Gastrocnemius medialis (tissue), 4 donors: ENCODE results near the gene COQ2. TPM values are rescaled to one million over a fixed set of nuclear protein-coding genes. Genes with fewer than 3 reads are reported as not detected.

Experiments used
- ATAC-seq, 2 donors: fragments of 150-250 bp; one replicate each; pipeline ENCODE4 v1.9.1; 2016
- DNase-seq, 2 donors: peaks; one replicate each; pipeline ENCODE4 v3.0.0-alpha.2; 2019
- H3K27ac ChIP-seq, 4 donors: fragments of 200-600 bp; sonication (generic); 1 replicate in 1 of 4; 2 replicates in 3 of 4; pipeline ENCODE4 v1.5.1; 2016 to 2018; ENCODE audit warnings: mild to moderate bottlenecking in 2 of 4, moderate library complexity in 1 of 4
- H3K27me3 ChIP-seq, 3 donors: fragments of 200-600 bp; sonication (generic) in 2 of 3; 1 replicate in 1 of 3; 2 replicates in 2 of 3; pipeline versions ENCODE4 v1.5.1 to v1.6.0; 2016 to 2019; ENCODE audit warnings: mild to moderate bottlenecking in 1 of 3, moderate library complexity in 1 of 3
- H3K36me3 ChIP-seq, 2 donors: fragments of 200-600 bp; sonication (generic) in 1 of 2; one replicate each; pipeline ENCODE4 v1.5.1; 2017 to 2018
- H3K4me1 ChIP-seq, 2 donors: fragments of 200-600 bp; sonication (generic) in 1 of 2; one replicate each; pipeline ENCODE4 v1.5.1; 2016 to 2017; ENCODE audit warnings: mild to moderate bottlenecking in 2 of 2
- H3K4me3 ChIP-seq, 4 donors: fragments of 200-600 bp; sonication (generic) in 3 of 4; 1 replicate in 1 of 4; 2 replicates in 3 of 4; pipeline ENCODE4 v1.5.1; 2016 to 2019; ENCODE audit warnings: mild to moderate bottlenecking in 2 of 4
- H3K9me3 ChIP-seq, 3 donors: fragments of 200-600 bp; sonication (generic) in 2 of 3; 1 replicate in 1 of 3; 2 replicates in 2 of 3; pipeline ENCODE4 v1.5.1; 2016 to 2019
- POLR2A ChIP-seq, 2 donors: fragments of 450-650 bp; IDR thresholded peaks; one replicate each; pipeline ENCODE4 v1.6.1; 2017; ENCODE audit warnings: antibody characterized with exemption in 2 of 2, mild to moderate bottlenecking in 2 of 2, moderate library complexity in 2 of 2
- in situ Hi-C, 4 donors: fragments of 200-750 bp; cut with MboI; loops; one replicate each; pipeline versions ENCODE4 v1.15.0 to v1.8.0; 2017; ENCODE audit warnings: low sequenced_read_pairs in 4 of 4
- intact Hi-C: fragments of 100-400 bp; cut with DNase I; formaldehyde crosslinking; loops from one replicate; pipeline ENCODE4 v1.15.1; 2023; ENCODE audit warnings: low total_unique reads
- total RNA-seq, 4 donors: library from RNA; depleted of rRNA; stranded (reverse); fragments of >200 nt; gene quantifications; one replicate each; pipeline versions ENCODE4 v1.1.0 to v1.2.3, GENCODE V29; 2016
- TF ChIP-seq, protein P1 (sequence below), 5 experiments: fragments of 450-650 bp in 3 of 5; fragments of 200-600 bp in 2 of 5; sonication (generic) in 2 of 5; IDR thresholded peaks in 4 of 5; conservative IDR thresholded peaks in 1 of 5; 1 replicate in 4 of 5; 2 replicates in 1 of 5; pipeline ENCODE4 v1.5.1; 2016 to 2019; ENCODE audit warnings: antibody characterized with exemption in 5 of 5, mild to moderate bottlenecking in 3 of 5, moderate library complexity in 3 of 5

Gene COQ2
- total RNA-seq, 4 donors from 2014 or later, result 9.0 to 15.7 (median 11.5) TPM

- TF ChIP-seq POLR2A (IDR thresholded peaks at IDR 0.05), result no peak
- TF ChIP-seq, protein P1, sequence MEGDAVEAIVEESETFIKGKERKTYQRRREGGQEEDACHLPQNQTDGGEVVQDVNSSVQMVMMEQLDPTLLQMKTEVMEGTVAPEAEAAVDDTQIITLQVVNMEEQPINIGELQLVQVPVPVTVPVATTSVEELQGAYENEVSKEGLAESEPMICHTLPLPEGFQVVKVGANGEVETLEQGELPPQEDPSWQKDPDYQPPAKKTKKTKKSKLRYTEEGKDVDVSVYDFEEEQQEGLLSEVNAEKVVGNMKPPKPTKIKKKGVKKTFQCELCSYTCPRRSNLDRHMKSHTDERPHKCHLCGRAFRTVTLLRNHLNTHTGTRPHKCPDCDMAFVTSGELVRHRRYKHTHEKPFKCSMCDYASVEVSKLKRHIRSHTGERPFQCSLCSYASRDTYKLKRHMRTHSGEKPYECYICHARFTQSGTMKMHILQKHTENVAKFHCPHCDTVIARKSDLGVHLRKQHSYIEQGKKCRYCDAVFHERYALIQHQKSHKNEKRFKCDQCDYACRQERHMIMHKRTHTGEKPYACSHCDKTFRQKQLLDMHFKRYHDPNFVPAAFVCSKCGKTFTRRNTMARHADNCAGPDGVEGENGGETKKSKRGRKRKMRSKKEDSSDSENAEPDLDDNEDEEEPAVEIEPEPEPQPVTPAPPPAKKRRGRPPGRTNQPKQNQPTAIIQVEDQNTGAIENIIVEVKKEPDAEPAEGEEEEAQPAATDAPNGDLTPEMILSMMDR (IDR thresholded peaks at IDR 0.05 in 4 of 5, conservative IDR thresholded peaks at IDR 0.05 in 1 of 5), result no peak
- ATAC-seq (no peak), DNase-seq (no peak)
- Histone ChIP-seq H3K27me3 (no peaks in the 10 kb centered on the region), H3K4me3 (no peak overlapping the region), H3K27ac (no peak overlapping the region), H3K4me1 (peaks cover 19 to 22% of the 10 kb centered on the region in 2 donors), H3K36me3 (no peaks in the 10 kb centered on the region), H3K9me3 (no peaks in the 10 kb centered on the region)
- in situ Hi-C loops (loop anchor here in 3 of 4 donors (25.0 kb wide), 4 partner anchors 171 to 796 kb away; partner anchors contain the start of gene THAP9 (in 2 of the 3)), intact Hi-C loops (loop anchor here (5.0 kb wide), 2 partner anchors 181 to 796 kb away; no protein-coding TSS in a partner anchor)
Observed at GRCh38 chr4:83257811-83258210, 26.8 kb downstream of the COQ2 start.

DNA sequence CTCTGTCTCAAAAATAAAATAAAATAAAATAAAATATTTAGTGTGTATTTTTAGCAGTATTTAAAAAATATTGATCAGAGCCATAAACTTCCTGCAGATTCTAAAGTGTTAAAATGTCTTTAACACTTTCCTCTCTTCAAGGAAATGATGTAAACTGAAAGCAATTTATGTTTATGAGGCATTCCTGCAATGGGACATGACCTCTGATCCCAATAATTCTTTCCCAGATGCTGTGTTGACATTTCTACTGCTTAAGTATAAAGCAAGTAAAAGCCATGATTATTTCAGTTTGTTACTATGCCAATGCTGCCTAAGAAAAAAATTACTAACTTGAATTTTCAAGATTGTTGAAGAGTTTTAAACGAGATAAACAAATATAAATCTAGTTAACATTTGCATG lies 29.0 kb downstream of the COQ2 start:
- Histone ChIP-seq H3K9me3 (no peaks in the 10 kb centered on the region), H3K36me3 (no peaks in the 10 kb centered on the region), H3K4me3 (no peak overlapping the region), H3K27me3 (no peaks in the 10 kb centered on the region), H3K4me1 (peaks cover 10 to 13% of the 10 kb centered on the region in 2 donors), H3K27ac (no peak overlapping the region)
- TF ChIP-seq, protein P1 (IDR thresholded peaks at IDR 0.05 in 4 of 5, conservative IDR thresholded peaks at IDR 0.05 in 1 of 5), result no peak
- no peak for TF ChIP-seq POLR2A (IDR thresholded peaks at IDR 0.05)
- intact Hi-C loops (loop anchor here (5.0 kb wide), 2 partner anchors 178 to 793 kb away; no protein-coding TSS in a partner anchor), in situ Hi-C loops (loop anchor here in 3 of 4 donors (25.0 kb wide), 4 partner anchors 168 to 793 kb away; partner anchors contain the start of gene THAP9 (in 2 of the 3))
- ATAC-seq, result no peak
- DNase-seq, result no peak

- Histone ChIP-seq H3K27ac (no peak overlapping the region), H3K27me3 (no peaks in the 10 kb centered on the region), H3K4me3 (no peak overlapping the region), H3K4me1 (peaks cover 0 to 7% of the 10 kb centered on the region in 2 donors), H3K9me3 (no peaks in the 10 kb centered on the region), H3K36me3 (no peaks in the 10 kb centered on the region)
- intact Hi-C loops (no loop called here), in situ Hi-C loops (loop anchor here in 3 of 4 donors (25.0 kb wide), 4 partner anchors 166 to 791 kb away; partner anchors contain the start of gene THAP9 (in 2 of the 3))
- TF ChIP-seq, protein P1 (IDR thresholded peaks at IDR 0.05 in 4 of 5, conservative IDR thresholded peaks at IDR 0.05 in 1 of 5), result peak in 2 of 5 experiments; percentile 18 to 45
- no peak for TF ChIP-seq POLR2A (IDR thresholded peaks at IDR 0.05)
- DNase-seq (peak in 1 of 2 donors; percentile 16), ATAC-seq (no peak)
Observed at GRCh38 chr4:83252782-83253405, 31.7 kb downstream of the COQ2 start.

- Histone ChIP-seq H3K9me3 (no peaks in the 10 kb centered on the region), H3K4me1 (peaks cover 0 to 7% of the 10 kb centered on the region in 2 donors), H3K4me3 (no peak overlapping the region), H3K36me3 (no peaks in the 10 kb centered on the region), H3K27ac (no peak overlapping the region), H3K27me3 (no peaks in the 10 kb centered on the region)
- DNase-seq (no peak), ATAC-seq (no peak)
- intact Hi-C loops, result no loop called here
- in situ Hi-C loops, result loop anchor here in 3 of 4 donors (25.0 kb wide), 4 partner anchors 164 to 789 kb away; partner anchors contain the start of gene THAP9 (in 2 of the 3)
- no peak for TF ChIP-seq POLR2A (IDR thresholded peaks at IDR 0.05)
- TF ChIP-seq, protein P1 (IDR thresholded peaks at IDR 0.05 in 4 of 5, conservative IDR thresholded peaks at IDR 0.05 in 1 of 5), result no peak
Observed at GRCh38 chr4:83251447-83251830, 33.2 kb downstream of the COQ2 start.
